Activated naive CD8-positive, alpha-beta T cell treated with anti-CD3 and anti-CD28 coated beads, Interleukin-2, amount 50 U/mL, for 16 hours (primary cell): ENCODE results near the gene STX16.
"Not testable (repeated sequence)": the region's sequence is repeated elsewhere in the genome, so short reads cannot be mapped to it uniquely, and the experiment has no call there.

Experiments
- DNase-seq: peaks from one replicate; pipeline ENCODE4 v3.0.0-alpha.2; 2020; ENCODE audit warnings: low read depth, low spot score

The STX16 gene

DNA sequence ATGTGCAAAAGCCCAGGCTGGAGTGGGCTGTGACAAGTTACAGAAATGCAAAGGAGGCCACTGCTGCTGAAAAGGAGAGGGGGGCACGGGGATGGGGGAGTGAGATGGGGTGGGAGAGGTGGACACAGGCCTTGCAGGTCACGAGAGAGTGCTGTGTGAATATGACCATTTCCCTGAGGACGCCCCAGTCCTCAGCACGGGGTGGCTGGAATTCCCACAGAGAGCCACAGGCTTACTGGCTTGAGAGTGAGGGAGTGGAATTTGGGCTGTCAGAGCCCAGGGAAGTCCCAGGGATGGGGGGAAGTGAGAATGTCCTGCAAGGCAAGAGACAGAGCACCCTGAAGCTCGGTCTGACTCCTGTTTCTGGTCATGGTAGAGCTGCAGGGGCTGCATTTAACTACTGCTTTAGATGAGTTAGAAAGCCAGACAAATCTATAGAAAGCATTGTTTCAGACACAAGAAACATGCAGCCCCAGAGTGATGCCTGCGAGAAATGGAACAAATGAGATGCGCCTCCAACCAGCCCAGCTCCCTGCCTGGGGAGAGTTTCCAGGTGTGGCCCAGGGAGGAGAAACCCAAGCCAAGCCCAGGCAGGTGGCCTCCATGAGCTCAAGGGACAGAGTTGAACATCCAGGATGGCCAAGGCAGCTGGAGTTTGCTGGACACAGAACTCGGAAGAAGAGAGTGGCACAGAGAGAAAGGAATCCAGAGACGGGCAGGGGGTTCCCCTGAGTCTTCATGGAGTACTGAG is 72.0 kb downstream of the STX16 start:
- DNase-seq = no peak

GRCh38 chr20:58723628-58723984 is 72.5 kb downstream of the STX16 start:
- no peak for DNase-seq

GRCh38 chr20:58726156-58726555 is 75.1 kb downstream of the STX16 start:
- DNase-seq = not testable (repeated sequence)
